RWPE1 (cell line): ENCODE data around the gene OR10H5.

Source experiments
- CTCF ChIA-PET: fragments of 350-600 bp; sonication (Branson Sonifier 250); formaldehyde crosslinking; extraction: SDS; loops from one replicate; lab custom pipeline; 2021; lab: Yijun Ruan, JAX
- POLR2A ChIA-PET: fragments of 400-600 bp; formaldehyde crosslinking; extraction: SDS; loops from one replicate; lab custom pipeline; 2020; ENCODE audit warnings: antibody characterized with exemption; ENCODE audit not compliant: low non-redundant PET; lab: Yijun Ruan, JAX
- DNase-seq: peaks from one replicate; pipeline ENCODE4 v3.0.0; 2012; ENCODE audit warnings: low spot score
- H3K27ac ChIP-seq: fragments of 450-650 bp; 2 replicates; pipeline ENCODE4 v1.5.1; 2017
- TF ChIP-seq, protein P1 (sequence below): fragments of 450-650 bp; conservative IDR thresholded peaks from 2 replicates; pipeline ENCODE4 v1.5.1; 2017; ENCODE audit warnings: low read depth, mild to moderate bottlenecking

OR10H5 gene, protein sequence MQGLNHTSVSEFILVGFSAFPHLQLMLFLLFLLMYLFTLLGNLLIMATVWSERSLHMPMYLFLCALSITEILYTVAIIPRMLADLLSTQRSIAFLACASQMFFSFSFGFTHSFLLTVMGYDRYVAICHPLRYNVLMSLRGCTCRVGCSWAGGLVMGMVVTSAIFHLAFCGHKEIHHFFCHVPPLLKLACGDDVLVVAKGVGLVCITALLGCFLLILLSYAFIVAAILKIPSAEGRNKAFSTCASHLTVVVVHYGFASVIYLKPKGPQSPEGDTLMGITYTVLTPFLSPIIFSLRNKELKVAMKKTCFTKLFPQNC

DNA sequence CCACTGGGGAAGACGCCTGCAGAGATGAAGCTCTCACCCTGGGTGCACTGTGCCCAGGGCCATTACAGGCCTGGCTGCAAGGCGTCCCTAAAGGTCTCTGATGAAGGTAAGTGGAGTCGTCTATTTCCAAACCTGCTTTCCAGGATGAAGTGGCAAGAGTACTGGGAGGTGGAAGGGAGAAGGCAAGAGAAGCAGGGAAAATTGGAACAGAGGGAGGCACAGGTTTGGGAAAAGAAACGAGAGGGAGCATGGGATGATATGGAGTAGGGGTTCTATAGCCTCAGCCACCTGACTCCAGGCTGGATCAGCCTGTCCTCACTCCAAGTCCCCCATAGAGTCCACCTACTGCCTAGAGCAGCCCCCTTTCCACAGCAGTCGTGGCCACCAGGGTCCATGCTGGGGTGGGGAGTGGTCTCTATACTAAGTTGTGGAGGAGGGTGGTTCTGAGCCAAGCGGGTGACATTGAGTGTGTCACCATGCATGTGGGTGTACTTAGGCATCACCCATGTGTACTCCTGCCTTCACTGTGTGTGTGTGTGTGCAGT, at the start of gene OR10H5:
Gene OR10H5 (plus strand): TSS at position 51 of the 545 bp plus-strand sequence. CDS start 6,388 bp downstream, outside the sequence.
- DNase-seq, result no peak
- no peak within 1 kb of the TSS for H3K27ac ChIP-seq
- TF ChIP-seq, protein P1, sequence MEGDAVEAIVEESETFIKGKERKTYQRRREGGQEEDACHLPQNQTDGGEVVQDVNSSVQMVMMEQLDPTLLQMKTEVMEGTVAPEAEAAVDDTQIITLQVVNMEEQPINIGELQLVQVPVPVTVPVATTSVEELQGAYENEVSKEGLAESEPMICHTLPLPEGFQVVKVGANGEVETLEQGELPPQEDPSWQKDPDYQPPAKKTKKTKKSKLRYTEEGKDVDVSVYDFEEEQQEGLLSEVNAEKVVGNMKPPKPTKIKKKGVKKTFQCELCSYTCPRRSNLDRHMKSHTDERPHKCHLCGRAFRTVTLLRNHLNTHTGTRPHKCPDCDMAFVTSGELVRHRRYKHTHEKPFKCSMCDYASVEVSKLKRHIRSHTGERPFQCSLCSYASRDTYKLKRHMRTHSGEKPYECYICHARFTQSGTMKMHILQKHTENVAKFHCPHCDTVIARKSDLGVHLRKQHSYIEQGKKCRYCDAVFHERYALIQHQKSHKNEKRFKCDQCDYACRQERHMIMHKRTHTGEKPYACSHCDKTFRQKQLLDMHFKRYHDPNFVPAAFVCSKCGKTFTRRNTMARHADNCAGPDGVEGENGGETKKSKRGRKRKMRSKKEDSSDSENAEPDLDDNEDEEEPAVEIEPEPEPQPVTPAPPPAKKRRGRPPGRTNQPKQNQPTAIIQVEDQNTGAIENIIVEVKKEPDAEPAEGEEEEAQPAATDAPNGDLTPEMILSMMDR, result no peak
- POLR2A ChIA-PET, result no interaction called here
- CTCF ChIA-PET, result no interaction called here

DNA sequence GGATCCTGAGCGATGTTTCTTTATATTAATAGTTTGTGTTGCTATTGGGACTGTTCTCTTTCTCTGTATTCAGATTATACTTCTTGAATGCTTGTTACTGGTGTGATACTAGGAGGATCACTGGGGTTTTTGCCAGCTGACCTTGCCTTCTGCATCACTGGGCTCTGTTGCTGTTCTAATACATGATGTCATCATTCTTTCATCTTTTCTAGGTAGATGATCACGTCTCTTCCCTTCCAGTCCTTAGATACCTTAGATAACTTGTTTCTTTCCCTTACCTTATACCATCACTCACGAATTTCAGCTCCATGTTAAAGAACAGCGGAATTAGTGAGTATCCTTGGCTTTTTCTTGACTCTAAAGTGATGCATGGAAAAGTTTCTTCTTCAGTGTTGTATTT, 49.7 kb upstream of the OR10H5 start, which contains the start of gene OR10H3:
Gene OR10H3 (plus strand): TSS at position 264 of the 400 bp plus-strand sequence. CDS start 3,408 bp downstream, outside the sequence.
- TF ChIP-seq, protein P1, result no peak
- no peak within 1 kb of the TSS for H3K27ac ChIP-seq
- no peak for DNase-seq
- ChIA-PET CTCF (no interaction called here), POLR2A (no interaction called here)

GRCh38 chr19:15740785-15741184, 46.7 kb upstream of the OR10H5 start:
- TF ChIP-seq, protein P1, result no peak
- CTCF ChIA-PET, result no interaction called here
- POLR2A ChIA-PET, result no interaction called here

DNA sequence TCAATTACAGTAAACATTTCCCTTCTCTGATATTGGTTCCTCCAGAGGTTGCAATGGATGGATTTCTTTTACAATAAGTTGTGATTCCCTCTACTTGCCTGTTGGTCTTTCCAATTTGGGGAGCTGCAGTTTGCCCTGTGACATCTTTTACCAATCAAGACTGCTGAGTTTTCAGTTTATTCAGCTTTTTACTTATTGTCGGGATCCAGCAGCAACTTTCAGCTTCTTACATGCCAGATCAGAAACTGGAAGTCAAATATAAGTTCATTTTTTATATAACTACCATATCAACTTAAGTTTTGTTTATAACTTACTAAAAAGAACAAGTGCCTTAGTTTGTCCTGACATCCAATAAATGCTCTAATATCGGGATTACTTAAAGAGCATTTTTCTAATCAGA, 39.2 kb upstream of the OR10H5 start:
- H3K27ac ChIP-seq, result no peak overlapping the region
- no peak for DNase-seq
- CTCF ChIA-PET, result no interaction called here
- TF ChIP-seq, protein P1, result no peak
- POLR2A ChIA-PET, result no interaction called here

More at GRCh38 chr19:15740785-15741184, 46.7 kb upstream of the OR10H5 start:
- no peak for DNase-seq
- no peak overlapping the region for H3K27ac ChIP-seq

DNA sequence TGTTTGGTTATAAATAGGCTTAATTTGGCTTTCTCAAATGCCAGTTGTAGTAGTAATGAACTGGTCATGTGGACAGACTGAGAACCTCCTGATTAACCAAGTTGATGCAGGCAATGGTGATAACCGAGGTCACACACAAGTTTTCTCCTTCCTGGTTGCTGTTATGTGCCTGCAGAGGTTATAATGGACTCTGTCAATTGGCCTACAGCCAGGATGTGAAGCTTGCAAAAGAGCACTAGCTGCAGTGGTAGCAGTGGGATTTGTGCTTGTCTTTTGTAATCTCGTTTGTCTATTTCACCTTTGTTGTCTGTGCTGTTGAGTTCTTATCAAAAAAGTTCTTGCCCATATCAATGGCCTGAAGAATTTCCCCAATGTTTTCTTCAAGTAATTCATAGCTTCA, 29.1 kb upstream of the OR10H5 start:
- DNase-seq, result no peak
- H3K27ac ChIP-seq, result no peak overlapping the region
- ChIA-PET CTCF (interaction anchor here (0.6 kb wide), 1 partner anchor 125 kb away, joined by 5 read pairs; no protein-coding TSS in a partner anchor), POLR2A (no interaction called here)
- TF ChIP-seq, protein P1, result no peak

DNA sequence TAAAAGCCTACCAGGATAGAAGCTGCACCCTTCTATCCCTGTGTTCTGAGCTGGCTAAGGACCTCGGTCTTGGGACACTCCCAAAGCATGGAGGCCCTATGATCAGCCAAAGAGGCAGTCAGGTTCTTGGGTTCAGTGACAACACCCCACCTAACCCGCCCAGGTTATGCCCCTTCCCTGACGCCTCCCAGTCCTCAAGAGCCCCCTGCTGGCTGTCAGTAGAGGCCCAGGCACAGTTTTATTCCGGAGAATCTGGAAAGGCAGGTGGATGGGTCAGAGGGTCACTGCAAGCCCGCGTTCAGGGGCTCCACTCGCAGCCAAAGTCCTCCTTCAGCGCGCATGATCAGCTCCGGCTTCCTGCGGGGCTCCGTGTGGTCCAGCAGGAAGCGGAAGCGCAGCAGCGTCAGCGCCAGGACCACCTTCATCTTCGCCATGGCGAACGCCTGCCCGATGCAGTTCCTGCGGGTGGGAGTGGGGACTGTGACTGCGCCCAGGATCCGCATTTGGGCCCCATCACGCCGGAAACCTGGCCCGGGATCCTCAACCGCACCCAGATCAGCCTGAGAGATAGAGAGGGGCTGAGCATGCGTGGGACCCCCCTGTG, 27.4 kb upstream of the OR10H5 start:
- ChIA-PET POLR2A (no interaction called here), CTCF (no interaction called here)
- TF ChIP-seq, protein P1, result no peak; the same call in 1 of the 2 replicates
- no peak overlapping the region for H3K27ac ChIP-seq
- no peak for DNase-seq
